ENCODE measurements around the gene TNIP1.

The TNIP1 gene

DNA sequence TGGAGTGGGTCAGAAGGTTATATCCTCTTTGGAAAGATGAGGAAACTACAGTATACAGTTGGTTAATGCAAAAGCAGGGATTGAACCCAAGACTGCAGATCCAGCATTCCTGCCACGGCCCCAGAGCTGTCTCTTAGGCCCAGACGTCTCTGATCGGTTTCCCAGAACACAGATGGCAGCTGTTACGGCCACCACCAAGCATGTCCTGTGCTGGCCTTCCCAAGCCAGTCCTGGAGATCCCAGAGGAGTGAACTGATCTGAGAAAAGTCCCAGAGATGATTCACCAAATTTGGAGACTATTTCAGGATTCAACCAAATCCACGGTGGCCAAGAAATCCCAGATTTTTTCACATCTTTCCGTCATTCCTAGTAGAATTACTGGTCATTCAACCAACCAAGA, 20.1 kb downstream of the TNIP1 start:
- H3K4me3 ChIP-seq (replicated peaks; ENCODE audit: low read depth, low read length) = no peak overlapping the region
- TF ChIP-seq, protein P1, sequence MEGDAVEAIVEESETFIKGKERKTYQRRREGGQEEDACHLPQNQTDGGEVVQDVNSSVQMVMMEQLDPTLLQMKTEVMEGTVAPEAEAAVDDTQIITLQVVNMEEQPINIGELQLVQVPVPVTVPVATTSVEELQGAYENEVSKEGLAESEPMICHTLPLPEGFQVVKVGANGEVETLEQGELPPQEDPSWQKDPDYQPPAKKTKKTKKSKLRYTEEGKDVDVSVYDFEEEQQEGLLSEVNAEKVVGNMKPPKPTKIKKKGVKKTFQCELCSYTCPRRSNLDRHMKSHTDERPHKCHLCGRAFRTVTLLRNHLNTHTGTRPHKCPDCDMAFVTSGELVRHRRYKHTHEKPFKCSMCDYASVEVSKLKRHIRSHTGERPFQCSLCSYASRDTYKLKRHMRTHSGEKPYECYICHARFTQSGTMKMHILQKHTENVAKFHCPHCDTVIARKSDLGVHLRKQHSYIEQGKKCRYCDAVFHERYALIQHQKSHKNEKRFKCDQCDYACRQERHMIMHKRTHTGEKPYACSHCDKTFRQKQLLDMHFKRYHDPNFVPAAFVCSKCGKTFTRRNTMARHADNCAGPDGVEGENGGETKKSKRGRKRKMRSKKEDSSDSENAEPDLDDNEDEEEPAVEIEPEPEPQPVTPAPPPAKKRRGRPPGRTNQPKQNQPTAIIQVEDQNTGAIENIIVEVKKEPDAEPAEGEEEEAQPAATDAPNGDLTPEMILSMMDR (IDR thresholded peaks at IDR 0.05; ENCODE audit: low read length, missing control alignments) = no peak
- DNase-seq (ENCODE audit: low read depth) = no peak

DNA sequence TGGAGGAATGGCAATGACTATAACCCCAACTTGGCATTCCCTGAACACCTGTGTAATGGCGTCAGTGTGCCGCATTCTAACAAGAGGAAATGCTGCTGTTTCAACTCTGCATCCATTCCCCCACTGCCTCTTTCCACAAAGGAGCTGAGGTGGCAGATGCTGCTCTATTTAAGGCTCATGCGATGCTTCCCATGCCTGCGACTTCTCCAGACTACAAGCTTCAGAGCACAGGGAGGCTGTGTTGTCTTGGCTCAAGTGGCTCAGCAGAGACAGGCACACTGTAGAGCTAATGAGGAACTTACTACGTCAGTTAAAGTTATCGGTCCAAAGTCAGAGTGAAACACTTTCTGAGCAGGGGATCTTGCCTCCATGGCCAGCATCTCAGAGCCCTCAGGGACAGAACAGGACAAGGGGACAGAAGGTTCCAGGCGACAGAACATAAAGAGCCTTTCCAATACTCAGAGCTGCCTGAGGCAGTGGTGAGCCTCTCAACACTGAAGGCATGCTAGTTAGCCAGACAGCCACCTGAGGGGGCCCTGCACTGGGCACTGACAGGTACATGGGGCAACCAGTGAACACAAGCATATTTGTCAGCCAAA, 21.8 kb downstream of the TNIP1 start:
- TF ChIP-seq, protein P1 (IDR thresholded peaks at IDR 0.05; ENCODE audit: low read length, missing control alignments) = no peak
- no peak for DNase-seq (ENCODE audit: low read depth)
- no peak overlapping the region for H3K4me3 ChIP-seq (replicated peaks; ENCODE audit: low read depth, low read length)

DNA sequence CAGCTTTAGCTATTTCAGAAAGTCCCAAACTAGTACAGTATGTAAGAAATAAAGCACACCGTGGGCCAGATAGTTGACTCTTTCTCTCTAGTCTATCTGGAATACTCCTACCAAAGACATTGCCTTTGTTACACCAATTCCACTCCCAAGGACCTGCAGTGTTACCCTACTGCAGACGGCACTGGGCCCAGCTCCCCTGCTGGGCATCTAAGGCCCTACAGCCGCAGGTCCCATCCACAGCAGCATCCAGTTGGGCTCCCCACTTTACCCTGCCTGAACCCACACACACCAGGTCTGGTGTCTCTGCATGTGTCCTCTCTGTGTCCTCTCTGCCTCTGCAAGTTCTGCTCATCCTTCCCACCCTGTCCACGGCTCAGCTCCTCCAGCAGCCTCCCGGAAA, 22.5 kb downstream of the TNIP1 start:
- DNase-seq (ENCODE audit: low read depth) = no peak
- TF ChIP-seq, protein P1 (IDR thresholded peaks at IDR 0.05; ENCODE audit: low read length, missing control alignments) = peak; percentile 23
- H3K4me3 ChIP-seq (replicated peaks; ENCODE audit: low read depth, low read length) = no peak overlapping the region

DNA sequence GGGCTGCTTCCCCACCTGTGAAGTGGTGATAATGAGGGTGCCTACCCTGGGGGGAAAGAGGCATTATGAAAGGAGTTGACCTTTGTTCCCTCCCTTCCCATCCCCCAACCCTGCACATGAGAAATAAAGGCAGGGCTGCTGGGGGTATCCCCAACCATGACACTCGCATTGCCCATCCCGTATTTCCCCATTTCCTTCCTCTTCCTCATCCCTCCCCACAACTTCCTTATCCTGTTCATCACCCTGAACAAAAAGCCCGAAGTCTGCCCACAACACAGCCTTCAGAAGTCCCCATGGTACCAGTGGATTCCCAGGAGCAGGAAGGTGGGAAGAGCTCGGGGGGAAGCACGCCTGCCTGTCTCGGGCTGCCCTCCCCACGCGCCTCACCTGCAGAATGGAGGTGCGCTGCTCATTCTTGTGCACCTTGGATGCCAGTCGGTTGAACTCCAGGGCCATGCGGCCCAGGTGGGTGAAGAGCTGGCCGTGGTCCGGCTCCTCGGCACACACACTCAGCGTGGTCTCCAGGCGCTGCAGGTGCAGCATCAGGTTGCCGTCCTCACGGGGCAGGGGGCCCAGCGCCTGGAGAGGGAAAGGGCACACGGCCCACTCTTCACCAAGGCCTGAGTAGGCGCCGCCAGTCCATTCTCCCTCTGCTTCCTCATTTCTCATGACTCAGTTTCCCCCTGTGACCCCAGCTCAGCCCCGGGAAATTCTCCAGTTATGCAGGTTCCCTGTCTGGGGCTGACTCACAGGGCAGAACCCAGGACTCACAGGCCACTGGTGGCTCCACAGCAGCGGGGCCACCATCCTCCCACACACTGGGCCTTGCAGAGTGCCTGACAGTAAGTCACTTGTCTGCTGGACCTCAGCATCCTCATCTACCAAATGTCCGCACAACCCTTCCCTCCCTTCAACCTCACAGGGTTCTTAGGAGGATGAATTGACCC, 24.2 kb downstream of the TNIP1 start:
- no peak overlapping the region for H3K4me3 ChIP-seq (replicated peaks; ENCODE audit: low read depth, low read length)
- DNase-seq (ENCODE audit: low read depth) = no peak

DNA sequence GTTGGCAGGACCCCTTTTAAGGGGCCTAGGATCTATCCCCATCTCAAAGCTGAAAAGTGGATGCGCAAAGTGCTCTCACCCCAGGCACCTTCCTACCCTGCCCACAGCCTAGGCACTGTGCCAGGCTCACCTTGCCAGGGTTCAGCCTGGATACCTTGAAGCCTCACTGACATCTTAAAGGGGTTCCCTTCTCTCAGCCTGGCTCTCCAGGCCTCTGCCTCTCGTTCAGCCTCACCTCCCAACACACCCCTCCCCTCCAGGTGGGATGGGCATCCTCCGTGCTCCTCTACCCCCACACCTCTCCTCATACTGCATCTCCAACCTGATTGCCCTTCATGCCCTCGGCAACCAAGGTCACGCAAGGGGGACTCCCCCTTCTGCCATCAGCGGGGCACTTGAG, 25.5 kb downstream of the TNIP1 start:
- DNase-seq (ENCODE audit: low read depth) = no peak
- H3K4me3 ChIP-seq (replicated peaks; ENCODE audit: low read depth, low read length) = no peak overlapping the region
- TF ChIP-seq, protein P1 (IDR thresholded peaks at IDR 0.05; ENCODE audit: low read length, missing control alignments) = no peak

More for the DNA sequence above, 24.2 kb downstream of the TNIP1 start:
- TF ChIP-seq, protein P1 (IDR thresholded peaks at IDR 0.05; ENCODE audit: low read length, missing control alignments) = no peak

DNA sequence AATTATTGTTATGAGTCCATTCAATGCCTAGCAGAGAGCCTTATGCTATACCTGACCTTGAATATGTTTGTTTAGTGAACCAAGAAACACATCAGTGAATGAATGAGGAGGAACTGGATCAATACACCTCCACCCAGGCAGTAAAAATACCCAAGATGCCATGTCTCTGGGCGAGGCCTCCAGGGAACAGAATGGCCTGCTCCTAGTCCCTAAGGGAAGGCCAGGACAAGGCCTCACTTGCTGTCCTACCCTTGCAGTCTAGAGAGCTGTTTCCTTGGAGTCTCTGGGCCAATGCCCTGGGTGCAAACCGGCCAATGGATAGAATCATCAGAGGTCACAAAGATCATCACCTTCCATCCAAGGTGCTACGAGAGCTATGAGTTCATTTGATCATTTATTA, 26.1 kb downstream of the TNIP1 start:
- H3K4me3 ChIP-seq (replicated peaks; ENCODE audit: low read depth, low read length) = no peak overlapping the region
- DNase-seq (ENCODE audit: low read depth) = no peak
- TF ChIP-seq, protein P1 (IDR thresholded peaks at IDR 0.05; ENCODE audit: low read length, missing control alignments) = no peak

All from fibroblast of pulmonary artery (primary cell).